GM13976 (cell line): ENCODE results near the gene ALX4.

ENCODE experiments used
- DNase-seq: peaks from one replicate; pipeline ENCODE4 v3.0.0; 2012; ENCODE audit warnings: low spot score
- in situ Hi-C: fragments of 300-500 bp; cut with MboI; formaldehyde crosslinking; loops from one replicate; pipeline ENCODE4 v1.12.0; 2022; ENCODE audit warnings: low sequenced_read_pairs, mixed read lengths, inconsistent platforms; ENCODE audit not compliant: unreplicated experiment
- TF ChIP-seq, protein P1 (sequence below): IDR thresholded peaks from 2 replicates; pipeline ENCODE4 v1.5.1; 2012; ENCODE audit warnings: borderline replicate concordance, mild to moderate bottlenecking; ENCODE audit not compliant: insufficient read depth; ENCODE audit errors: extremely low read depth, missing control alignments, control extremely low read depth

Gene ALX4

DNA sequence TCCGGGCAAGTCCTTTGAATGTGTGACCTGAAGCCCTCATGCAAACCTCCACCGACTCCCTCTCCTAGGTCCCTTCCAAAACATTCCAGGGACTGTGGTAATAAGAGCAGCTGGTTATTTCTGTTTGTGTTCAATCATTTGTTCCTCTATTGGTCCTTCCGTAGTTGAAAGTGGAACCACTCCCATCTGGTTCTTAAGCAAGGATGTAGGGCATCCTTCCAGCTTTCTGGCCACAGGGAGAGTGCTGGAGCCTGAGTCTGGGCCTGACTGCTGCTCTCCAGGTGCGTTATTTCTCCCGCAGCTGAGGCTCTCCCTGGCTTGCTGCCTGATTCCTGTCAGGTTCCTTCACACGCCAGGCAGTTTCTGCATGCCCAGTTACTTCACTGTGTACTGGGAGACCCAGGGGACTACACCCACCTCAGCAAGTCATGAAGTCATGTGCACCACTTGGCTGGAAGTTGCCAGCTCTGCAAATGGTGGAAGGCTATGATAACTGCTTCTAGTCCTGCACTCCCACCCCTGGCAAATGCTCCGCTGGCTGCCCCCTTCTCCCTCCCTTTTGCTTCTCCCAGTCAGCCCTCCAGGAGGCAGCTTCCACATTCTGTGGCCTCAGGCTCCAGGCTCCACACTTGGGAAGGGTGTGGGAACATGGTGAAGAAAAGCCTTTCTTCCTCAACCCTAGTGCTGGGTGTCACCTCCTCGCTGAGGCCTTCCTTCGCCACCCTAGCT is 4.0 kb upstream of the ALX4 start:
- DNase-seq: no peak
- TF ChIP-seq, protein P1, sequence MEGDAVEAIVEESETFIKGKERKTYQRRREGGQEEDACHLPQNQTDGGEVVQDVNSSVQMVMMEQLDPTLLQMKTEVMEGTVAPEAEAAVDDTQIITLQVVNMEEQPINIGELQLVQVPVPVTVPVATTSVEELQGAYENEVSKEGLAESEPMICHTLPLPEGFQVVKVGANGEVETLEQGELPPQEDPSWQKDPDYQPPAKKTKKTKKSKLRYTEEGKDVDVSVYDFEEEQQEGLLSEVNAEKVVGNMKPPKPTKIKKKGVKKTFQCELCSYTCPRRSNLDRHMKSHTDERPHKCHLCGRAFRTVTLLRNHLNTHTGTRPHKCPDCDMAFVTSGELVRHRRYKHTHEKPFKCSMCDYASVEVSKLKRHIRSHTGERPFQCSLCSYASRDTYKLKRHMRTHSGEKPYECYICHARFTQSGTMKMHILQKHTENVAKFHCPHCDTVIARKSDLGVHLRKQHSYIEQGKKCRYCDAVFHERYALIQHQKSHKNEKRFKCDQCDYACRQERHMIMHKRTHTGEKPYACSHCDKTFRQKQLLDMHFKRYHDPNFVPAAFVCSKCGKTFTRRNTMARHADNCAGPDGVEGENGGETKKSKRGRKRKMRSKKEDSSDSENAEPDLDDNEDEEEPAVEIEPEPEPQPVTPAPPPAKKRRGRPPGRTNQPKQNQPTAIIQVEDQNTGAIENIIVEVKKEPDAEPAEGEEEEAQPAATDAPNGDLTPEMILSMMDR: no peak
- in situ Hi-C loops: no loop called here

DNA sequence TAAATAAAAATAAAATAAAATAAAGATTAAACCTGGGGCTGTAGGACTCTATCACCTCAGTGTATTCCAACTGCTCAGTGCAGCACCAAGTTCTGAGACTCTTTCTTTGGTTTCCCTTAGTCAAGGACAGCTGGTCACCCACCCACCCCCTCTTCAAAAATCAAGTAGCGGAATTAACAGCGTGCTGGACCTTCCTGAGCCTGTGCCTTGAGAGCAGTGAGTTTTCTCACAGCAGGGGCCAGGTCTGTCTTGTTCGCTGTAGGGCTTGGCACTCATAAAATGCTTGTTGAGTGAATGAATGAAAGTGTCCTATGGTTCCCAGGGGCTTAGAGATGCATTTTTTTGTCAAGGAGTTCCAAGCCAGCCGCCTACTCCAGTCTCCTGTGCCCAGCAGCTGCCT is 2.9 kb upstream of the ALX4 start:
- DNase-seq: no peak
- in situ Hi-C loops: no loop called here
- TF ChIP-seq, protein P1: no peak

DNA sequence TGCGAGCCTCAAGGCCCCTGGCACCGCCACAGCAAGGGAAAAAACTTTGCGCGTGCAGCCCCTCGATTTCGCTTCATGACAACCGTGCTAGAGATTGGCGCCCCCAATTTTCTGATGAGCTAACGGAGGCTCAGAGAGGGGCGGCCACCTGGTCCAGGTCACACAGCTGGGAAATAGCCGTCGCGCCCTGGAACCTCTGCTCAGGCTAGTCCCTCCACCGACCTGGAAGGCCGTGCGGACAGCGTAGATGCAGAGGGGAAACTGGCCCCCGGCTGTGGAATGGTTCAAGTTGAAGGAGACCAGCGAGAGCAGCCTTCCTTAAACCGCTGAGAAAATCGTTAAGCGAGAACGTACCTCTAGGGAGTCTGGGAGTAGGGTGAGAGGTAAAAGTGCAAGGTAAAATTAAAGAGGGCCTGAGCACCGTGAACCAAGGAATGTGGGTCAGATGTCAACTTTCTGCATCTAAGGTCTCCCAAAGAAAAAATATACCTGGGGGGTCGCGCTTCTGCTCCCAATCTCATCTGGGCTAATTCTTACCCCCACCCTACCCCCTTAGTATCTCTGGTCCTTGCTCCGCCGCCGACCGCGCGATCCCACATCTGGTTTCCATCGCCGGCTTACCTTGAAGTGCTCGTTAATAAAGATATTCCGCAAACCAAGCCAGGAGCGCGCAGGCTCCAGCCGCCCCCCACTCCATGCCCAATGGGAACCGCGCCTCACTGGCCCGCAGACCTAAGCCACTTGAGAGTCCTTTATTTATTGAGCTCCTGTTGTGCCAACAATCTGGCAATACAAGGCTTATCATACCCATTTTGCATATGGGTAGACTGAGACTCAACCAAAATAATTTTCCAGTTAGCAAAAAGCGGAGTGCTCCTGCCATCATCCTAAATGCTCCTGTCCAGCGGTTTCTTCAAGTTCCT is 1.7 kb upstream of the ALX4 start:
- DNase-seq: no peak
- in situ Hi-C loops: no loop called here
- TF ChIP-seq, protein P1: no peak

DNA sequence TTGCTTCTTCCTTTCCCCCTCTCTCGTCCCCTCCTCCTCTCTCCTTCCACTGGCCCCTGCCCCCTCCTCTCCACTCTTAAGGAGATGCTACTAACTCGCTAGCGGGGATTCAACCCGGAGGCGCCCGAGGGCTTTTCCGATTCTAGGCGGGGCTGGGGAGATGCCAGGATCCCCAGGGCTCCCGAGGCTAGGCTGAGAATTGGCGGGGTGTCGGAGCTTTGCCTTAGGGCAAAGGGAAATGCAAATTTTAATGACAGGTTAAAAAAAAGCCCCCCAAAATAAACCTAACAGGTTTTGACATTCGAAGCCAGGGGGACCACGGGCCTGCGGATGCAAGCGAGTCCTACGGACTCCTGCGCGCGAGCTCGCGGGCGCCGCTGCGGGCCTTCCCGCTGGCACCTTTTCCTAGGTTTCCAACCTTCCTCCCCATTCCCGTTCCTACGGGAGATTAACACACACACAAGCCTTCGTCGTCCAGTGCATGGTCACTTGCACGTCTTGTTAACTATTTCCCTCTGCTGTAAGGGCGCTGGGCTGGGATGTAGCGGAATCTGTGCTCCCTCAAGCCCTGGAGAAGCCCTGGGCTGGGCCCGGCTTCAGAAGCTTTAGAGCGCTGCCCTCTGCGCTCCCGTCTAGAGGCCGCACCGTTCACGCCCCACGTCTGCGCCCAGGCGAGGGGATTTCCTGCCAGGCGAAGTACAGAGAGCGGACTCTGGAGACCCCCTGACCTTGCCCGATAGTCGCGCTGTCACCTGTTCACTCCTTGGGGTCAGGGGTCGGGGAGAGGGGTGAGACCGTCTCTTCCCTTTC is 729 bp upstream of the ALX4 start:
- in situ Hi-C loops: no loop called here
- TF ChIP-seq, protein P1: no peak
- no peak for DNase-seq

DNA sequence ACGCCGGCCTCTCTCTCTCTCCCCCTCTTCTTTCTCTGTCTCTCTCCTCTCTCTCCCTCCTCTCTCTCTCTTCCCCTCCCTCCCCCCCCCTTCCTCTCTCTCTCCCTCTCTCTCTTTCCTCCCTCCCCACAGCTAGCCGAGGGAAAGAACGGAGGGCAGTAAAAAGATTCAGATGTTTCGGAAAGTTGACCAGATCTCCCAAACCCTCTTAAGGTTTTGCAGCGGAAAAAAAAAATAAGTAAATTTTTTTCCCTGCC is 195 bp upstream of the ALX4 start:
- no peak for DNase-seq
- in situ Hi-C loops: no loop called here
- TF ChIP-seq, protein P1: no peak

DNA sequence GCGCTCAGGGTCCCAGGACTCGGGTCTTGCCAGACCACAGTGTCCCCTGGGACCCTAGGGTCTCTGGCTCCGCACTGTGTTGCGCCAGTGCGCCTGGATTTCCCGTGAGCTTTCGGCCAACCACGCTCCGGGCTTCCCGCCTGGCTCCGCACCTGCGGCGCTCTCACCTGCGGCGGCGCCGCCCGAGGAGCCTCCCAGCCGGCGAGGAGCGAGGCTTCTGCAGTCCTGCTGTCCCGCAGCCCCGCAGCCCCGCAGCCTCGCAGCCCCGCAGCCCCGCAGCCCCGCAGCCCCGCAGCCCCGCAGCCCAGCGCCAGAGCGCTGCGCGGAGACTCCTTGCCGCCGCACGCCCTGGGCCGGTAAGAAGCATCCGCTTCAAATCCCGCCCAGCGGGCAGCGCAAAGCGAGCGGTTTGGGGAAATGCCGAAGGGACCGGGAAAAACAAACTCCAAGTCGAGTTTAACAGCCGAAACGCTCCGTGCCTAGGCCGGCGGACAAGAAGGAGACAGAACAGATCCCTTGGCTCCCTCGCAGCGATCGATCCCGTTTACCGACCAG is 939 bp downstream of the ALX4 start:
- TF ChIP-seq, protein P1: no peak
- no peak for DNase-seq
- in situ Hi-C loops: no loop called here
